SK-N-DZ (cell line): ENCODE results near the gene GLYATL3.
A peak's percentile ranks its signal among the peaks of the same experiment; 100 is the strongest.

Source experiments
- DNase-seq: peaks from one replicate; pipeline ENCODE4 v3.0.0-alpha.2; 2015; ENCODE audit warnings: low spot score

The GLYATL3 gene

DNA sequence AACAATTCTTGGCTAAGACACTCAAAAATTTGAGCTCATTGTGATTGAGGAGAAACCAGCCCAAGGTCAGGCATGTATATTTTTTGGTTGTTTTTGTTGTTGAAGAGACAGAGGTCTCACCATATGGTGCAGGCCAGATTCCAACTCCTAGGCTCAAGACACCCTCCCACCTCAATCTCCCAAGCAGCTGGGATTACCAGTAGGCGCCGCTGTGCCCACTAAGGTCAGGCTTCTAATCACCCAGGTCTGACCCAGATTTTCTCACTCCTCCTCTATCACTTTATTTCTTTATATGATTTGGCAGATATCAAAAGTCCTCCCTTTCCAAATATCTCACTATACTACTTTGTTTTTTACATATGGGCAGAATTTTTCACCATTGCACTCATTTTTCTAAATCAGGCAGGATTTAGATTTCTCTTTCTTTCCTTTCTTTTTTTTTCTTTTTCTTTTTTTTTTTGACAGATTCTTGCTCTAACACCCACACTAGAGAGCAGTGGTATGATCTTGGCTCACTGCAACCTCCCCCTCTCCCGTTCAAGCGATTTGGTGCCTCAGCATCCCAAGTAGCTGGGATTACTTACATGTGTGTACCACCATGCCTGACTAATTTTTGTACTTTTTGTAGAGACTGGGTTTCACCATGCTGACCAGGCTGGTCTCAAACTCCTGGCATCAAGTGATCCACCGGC, 49.0 kb downstream of the GLYATL3 start:
- no peak for DNase-seq

DNA sequence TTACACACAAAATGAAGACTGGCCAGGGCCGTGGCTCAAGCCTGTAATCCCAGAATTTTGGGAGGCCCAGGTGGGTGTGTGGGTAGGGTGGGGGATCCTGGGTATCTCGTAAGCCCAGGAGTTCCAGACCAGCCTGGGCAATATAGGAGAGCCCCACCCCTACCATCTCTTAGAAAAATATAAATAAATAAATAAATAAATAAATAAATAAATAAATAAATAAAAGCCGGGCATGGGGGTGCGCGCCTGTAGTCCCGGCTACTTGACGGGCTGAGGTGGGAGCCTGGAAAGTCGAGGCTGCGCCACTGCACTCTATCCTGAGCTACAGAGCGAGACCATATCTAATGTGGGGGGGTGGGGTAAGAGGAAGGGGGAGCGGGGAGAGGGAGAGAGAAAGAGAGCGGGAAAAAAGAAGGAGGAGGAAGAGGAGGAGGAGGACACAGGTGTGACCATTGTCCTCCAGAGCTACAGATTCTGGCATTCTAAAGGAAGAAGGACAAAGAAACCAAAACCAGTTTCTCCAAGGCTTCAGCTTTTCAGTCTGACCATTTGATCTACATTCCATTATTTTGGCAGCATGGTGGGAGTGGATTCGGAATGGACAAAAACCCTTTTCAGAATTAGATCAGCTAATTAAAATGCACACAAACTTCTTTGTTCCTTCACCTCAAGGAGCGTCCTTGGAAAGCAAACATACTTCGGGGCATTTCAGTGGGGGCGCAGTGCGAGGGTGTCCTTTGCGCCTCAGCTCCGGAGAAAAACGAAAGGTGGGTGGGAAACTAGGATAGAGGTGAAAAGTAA, 50.2 kb downstream of the GLYATL3 start:
- DNase-seq, result no peak

DNA sequence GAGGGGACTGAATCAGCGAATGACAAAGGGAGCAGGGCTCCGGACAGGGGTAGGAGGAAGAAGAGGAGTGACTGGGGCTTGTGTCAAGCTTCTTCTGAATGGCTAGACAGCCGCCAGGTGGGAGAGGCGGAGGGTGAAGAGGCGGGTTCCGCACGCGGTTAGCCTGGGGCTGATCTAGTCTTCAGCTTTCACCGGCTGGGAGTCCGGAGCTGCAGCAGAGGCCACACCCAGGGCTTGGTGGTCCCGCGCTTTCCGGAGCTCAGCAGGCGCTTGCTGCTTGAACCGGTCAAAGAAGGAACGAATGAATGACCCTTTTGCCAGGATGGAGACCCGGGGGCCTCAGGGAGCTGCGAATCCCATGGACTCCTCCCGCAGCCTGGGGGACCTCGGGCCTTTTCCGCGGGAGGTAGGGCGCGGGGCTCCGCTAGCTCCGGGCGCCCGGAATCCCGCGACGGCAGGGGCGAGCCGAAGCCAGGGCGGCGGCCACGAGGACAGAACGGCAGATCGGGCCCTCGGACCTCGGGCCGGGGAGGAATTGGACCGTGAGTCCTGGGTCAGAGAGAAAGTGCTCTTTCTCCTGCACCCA, 50.9 kb downstream of the GLYATL3 start, which contains the start of gene C6orf141:
TSS of gene C6orf141 (plus strand) at position 177 of the 586 bp plus-strand sequence. CDS start at position 302, 125 bp downstream.
- peak; percentile 67 for DNase-seq

DNA sequence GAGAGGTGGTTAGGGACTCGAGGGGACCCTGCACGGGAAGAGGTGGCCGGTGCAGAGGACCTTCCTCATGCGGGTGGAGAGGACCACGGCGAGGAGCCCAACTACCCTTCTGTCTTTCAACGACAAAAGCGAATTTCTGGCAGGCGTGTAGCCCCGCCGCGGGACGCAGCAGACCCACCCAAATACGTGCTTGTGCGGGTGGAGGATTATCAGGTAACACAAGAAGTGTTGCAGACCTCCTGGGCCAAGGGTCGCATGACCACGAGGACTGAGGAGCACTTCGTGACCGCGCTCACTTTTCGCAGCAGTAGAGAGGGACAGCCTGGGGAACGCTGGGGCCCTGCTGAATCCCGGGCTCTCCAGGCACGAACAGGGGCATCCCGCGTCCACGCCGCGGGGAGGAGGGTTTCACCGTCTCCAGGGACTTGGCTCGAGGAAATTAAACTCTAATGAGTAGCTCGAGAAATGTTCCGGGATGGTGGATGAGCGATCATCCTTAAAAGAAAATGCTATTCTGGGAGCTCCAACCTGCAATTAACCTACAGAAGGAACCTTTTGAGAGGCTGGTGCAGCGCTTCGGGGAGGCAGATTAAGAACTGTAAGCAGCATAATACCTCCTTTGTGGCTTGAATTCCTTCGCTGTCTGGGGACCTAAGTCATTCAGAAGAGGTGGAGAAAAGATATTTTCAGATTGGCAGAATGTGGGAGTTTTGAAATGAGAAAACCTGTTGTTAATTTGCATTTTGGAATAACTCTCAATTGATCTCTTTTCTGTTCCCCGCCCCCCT, 51.5 kb downstream of the GLYATL3 start:
- peak; percentile 22 for DNase-seq

DNA sequence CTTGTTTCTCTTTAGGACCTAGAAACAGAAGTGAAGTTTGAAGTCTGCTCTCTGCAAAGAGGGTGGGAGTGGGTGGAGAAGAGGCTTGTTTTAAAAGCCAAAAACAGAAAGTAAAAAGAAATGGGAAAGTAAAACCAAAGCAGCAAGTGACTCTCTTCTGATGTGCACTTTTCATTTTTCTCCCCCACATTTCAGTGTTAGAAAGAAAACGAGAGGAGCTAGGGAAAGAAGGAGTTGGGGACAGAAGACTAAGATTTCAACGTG, 52.1 kb downstream of the GLYATL3 start:
- no peak for DNase-seq

DNA sequence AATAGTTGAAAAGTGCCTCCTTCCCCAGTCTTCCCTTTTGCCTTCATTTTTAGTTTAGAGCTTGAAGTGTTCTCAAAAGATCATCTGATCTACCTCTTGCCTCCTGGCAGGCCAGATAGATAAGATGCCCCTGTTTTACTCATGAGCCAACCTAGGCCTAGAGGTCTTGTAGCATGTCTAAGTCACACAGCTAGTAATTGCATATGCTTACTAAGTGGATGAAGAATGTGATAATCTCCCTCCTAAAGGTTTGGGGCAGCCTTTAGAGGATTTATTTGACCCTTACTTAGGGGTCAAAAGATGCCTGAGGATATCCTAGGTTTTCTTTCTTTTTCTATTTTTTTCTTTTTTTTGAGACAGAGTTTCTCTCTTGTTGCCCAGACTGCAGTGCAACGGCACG, 52.9 kb downstream of the GLYATL3 start:
- DNase-seq, result no peak

DNA sequence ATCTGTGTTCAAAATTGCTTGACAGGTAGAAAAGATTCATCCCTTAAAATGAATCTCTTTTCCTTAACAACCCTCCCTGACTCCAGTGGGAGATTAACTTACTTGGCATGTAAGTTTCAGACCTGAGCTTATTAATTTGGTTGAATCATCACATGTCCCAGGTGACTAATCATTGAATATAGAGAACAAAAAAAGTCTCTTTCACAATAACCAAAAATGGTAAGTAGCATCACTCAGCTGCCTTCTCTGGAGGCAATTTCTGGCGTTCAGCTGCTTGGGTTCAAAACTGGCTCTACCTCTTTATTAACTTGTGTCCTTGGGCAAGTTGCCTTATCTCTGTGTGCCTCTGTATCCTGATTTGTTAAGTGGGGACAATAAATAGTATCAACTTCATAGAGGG, 53.7 kb downstream of the GLYATL3 start:
- DNase-seq, result no peak

DNA sequence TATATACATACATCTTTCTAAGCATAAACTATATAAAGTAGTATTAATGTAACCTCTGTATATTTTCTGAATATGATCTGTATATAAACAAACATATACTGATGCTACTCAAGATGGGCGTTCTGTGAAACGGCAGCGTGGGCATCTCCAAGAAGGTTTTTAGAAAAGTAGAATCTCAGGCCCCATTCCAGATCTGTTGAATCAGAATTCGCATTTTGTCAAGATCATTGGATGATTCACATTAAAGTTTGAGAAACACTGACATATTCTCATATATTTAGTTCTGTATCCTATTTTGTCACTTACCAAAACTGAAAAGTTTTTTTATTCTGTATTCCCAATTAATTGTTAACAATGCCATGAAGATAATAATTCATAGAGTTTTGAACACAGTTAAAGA, 56.2 kb downstream of the GLYATL3 start:
- no peak for DNase-seq

DNA sequence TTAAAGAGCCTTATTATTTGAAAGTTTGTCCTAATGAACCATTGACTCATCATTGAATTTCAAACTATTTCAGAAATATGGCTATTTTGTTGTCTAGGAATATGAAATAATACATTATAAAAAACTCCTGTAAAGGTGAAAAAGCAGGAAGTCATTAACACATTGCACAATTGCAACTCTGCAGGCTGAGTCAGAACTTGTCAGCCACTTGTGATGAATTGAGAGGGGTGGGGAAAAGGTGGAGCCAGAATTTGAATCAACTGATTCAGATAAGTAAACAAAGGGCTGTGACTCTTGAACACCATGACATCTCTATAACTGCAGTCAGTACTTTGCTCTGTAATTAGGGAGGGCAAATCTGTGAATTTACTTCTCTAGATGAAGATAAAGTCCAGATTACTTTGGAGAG, 56.7 kb downstream of the GLYATL3 start:
- no peak for DNase-seq

DNA sequence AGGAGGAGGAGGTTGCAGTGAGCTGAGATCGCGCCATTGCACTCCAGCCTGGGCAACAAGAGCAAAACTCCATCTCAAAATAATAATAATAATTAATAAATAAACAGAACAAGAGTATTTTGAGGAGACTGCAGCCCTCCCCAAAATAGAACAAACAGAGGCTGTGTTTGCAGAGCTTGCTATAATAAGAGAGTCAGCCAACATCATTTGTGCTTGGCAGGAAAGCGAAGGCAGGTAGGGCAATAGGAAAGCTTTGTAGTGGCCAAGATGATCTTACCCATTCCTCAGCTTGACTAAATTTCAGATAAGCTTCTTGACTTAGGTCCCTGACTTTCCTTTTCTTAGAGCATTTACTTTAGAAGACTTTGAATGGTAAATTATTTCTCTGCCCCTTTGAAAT, 57.5 kb downstream of the GLYATL3 start:
- no peak for DNase-seq

DNA sequence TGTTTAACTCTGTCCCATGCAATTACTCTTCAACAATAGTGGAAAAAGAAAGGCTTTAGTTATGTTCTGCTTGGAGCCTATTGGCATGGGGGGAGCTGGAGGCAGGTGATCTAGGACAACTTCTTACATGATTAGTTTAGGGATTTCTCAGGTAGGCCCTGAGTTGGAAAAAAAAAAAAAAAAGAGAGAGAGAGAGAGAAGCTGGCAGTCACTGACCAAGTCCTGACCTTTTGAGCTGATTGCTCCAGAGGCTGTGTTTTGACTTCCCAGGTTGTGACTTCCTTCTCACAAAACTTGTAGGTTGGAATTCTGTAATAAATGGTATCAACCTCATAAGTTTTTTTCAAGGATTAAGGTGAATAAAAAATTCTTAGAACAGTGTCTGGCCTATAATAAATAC, 58.5 kb downstream of the GLYATL3 start:
- no peak for DNase-seq

DNA sequence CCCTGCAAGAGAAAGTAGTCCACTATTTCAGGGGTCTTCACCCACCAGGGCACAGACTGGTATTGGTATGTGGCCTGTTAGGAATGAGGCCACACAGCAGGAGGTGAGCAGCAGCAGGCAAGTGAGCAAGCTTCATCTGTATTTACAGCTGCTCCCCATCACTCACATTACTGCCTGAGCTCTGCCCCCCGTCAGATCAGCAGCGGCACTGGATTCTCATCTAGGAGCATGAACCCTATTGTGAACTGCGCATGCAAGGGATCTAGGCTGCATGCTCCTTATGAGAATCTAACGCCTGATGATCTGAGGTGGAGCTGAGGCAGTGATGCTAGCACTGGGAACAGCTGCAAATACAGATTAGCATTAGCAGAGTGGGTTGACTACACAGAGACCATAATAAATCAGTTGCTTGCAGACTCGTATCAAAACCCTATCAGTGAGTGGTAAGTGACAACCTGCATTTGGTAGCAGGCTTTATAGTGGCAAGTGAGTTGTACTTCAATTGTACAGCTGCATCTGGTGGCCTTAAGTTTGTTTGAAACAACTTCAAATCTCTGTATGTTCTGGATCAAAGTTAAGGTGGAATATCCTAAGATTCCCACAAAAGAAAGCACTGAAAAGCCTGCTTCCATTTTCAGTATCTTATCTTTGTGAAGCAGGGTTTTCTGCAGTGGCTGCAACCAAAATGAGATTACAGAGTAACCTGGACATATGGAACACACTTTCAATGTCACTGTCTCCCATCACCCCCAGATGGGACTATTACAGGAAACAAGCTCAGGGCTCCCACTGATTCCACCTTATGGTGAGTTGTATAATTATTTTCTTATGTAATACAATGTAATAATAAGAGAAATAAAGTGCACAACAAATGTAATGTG, 63.5 kb downstream of the GLYATL3 start:
- DNase-seq, result peak; percentile 57

DNA sequence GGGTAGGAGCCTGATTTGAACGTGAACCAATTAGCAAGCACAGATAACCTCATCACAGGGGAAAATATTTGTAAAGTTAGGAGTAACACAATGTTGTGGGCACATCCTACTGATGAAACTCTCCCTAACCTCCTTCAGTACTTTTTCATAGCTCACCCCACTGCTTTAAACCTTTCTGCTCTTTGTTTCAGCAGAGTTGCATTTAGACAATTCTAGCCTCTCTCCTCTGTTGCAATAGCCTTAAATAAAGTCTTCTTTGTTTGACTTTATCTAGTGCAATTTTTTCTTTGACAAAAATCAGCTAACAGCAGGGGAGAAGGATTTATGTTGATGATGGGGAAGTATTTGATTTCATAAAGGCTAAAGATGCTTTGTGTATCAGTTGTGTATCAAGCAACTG, 64.8 kb downstream of the GLYATL3 start:
- DNase-seq, result no peak

DNA sequence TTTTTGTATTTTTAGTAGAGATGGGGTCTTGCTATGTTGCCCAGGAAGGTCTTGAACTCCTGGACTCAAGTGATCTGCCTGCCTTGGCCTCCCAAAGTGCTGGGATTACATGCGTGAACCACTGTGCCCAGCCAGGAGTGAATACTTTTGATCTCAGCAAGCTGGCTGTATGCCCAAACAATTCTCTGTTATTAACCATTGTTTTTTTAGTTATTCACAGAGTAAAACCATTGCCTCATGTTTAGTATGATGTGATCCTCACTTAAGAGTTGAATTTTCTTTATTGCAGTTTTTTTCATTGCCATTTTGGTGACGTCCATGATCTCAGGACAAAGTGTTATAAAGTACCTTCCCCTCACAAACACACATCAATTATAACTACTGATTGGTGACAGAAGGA, 65.5 kb downstream of the GLYATL3 start:
- DNase-seq, result no peak

DNA sequence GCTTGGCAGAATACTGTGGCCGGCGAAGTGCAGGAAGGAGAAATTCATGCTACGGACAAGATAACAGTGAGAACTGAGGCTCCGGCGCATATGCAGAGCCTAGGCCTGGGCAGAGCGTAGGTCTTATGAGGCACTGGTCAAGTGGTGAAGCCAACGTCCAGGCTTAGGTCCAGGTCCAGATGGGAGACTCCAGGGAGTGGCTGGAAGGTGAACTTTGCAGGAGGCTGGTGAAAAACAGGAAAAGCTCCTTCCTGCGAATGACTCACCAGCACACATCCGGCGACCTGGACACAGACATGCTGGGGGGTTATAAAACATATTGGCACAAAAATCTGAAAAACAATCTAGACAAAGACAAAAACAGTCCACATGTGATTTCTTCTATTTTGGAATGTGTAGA, 66.1 kb downstream of the GLYATL3 start:
- DNase-seq, result no peak

DNA sequence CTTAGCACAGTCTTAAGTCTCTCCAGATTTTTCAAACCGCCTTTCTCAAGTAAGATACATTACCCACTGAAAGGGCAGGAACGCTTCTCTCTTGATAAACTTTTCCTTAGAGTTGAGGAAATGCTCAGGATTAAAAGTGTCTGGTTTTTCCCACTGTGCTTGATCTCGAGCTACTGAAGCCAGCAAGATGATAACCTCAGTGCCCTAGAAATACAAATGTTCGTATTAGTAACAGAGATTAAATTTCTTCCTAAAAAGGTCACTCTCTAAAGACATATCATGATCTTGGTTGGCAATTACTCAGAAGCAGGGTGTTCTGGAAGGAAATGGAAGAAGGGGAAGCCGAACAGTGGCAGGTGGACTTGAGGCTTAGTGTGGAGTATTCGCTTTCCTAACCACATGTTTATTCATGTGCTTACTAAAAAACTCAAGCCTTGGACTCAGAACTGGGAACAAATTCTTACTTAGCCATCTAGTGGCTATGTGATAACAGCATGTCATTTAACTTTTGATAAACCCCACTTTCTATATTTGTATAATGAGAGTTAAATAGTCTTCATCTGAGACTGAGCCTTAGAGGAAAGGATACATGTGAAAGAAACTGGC, 70.9 kb downstream of the GLYATL3 start:
- no peak for DNase-seq

DNA sequence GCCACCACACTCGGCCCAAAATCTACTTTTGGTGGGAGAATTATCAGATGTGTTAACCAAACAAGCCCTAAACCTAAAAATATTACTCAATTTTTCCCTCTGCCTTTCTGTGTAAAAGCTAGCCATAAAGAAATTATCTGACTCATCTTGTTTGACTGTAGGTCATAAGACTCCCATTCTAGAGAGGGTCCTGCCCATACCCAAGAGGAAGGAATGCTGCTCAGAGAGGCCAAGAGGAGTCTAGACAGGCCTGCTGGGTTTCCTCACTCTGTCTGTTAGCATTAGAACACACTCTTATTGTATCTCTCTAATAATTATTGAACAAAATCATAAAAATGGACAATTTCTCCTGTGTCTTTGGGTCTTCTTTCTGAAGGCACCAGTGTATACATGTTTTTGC, 76.9 kb downstream of the GLYATL3 start:
- no peak for DNase-seq
